ENCODE measurements around the gene SRR.

The SRR gene

DNA sequence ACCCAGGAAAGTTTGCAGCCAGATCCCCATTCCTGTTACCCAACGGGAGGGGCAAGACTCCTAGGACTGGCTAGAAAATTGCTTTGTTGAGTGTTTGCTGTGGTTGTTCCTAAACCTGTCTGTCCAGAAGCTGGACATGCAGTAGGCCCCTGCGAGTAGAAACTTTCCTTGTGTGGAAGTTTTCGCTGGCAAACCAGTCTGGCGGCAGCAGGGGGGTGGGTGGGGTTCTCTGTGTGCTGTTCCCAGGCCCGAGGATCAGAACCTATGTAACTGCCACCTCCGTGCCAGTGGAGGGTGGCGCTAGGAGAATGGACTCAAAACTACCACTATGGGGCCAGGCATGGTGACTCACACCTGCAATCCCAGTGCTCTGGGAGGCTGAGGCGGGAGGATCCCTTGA is 42.7 kb downstream of the SRR start:
- no peaks in the 10 kb centered on the region for H3K4me1 Mint-ChIP-seq (ENCODE audit: low read depth)
- H3K27ac Mint-ChIP-seq = no peak overlapping the region
- H3K36me3 Mint-ChIP-seq (ENCODE audit: low read depth) = peaks cover 12% of the 10 kb centered on the region
- H3K9me3 Mint-ChIP-seq = no peaks in the 10 kb centered on the region
- no peaks in the 10 kb centered on the region for H3K27me3 Mint-ChIP-seq (ENCODE audit: low read depth)
- no peak overlapping the region for H3K4me3 Mint-ChIP-seq

DNA sequence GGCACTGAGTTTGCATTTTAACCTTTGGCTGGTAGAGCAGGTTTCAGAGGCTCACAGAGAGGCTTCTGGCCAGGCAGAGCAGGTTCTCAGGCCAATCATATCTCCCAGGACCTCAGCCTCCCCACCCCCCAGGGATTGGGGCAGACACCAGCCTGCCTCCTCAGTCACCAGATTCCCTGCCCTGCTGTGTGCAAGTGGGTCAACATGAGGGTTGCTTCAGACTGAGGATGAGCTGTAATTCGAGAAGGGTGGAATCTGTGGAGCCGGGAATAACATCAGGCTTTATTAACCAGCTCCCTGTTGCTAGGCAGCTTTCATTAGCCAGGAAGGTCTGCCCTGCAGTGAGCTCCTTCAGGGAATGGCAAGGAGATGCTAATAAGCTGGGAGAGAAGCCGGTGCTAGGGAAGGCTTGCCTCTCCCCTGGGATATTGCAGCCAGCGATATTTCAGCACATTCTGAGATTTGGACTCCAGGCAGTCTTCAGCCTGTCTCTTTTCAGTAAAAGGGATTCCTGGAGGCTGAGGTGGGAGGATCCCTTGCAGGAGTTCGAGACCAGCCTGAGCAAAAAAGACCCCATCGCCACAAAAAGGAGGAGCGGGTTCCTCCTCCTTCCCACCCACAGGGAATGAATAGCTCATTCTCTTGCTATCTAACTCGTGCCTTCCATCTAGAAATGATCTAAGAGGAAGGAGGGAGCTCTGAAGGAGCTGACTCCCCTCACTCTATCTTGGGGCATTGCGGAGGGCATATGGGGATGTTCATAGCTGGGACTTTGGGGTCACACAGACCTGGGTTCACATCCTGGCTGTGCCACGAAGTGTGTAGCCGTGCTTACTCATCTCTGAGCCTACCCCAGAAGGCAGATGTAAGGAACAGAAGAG is 44.3 kb downstream of the SRR start:
- no peak overlapping the region for H3K27ac Mint-ChIP-seq
- no peaks in the 10 kb centered on the region for H3K27me3 Mint-ChIP-seq (ENCODE audit: low read depth)
- peaks cover 1% of the 10 kb centered on the region for H3K4me1 Mint-ChIP-seq (ENCODE audit: low read depth)
- no peak overlapping the region for H3K4me3 Mint-ChIP-seq
- peaks cover 8% of the 10 kb centered on the region for H3K36me3 Mint-ChIP-seq (ENCODE audit: low read depth)
- H3K9me3 Mint-ChIP-seq = no peaks in the 10 kb centered on the region

DNA sequence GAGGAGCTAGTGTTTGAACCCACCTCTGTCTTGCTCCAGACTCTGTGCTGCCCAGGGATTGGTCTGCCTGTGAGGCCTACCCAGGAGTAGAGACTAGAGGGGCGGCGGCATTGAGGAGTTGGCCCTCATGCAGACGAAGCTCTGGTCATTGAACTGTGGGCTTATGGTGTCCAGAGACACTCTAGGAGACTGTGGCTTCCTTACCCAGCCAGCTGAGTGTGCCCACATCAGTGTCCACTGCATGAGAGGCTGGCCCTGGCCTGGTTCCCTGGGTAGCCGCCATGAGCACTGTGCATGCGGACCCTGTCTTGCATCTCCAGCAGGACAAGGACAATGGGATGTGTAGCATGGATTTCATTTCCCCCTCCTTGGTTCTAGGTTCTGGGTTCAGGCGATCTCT is 47.5 kb downstream of the SRR start:
- Mint-ChIP-seq H3K4me1 (ENCODE audit: low read depth) (peaks cover 14% of the 10 kb centered on the region), H3K36me3 (ENCODE audit: low read depth) (no peaks in the 10 kb centered on the region), H3K27ac (no peak overlapping the region), H3K9me3 (no peaks in the 10 kb centered on the region), H3K27me3 (ENCODE audit: low read depth) (no peaks in the 10 kb centered on the region), H3K4me3 (no peak overlapping the region)

DNA sequence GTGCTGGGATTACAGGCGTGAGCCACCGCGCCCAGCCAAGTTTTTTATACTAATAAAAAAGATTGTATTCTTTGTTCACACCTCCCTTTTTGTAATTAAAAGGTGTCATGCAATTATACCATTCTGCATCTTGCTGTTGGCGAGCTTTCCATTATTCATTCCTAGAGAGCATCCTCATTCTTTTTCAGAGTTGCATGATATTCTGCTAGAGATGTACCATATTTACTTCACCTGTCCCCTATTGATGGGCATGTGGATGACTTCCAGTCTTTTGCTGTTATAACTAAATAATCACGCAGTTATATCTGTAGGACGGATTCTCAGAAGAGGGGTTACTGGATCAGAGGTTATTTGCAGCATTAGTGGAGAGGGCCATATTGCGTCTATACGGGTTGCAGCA is 50.6 kb downstream of the SRR start:
- H3K36me3 Mint-ChIP-seq (ENCODE audit: low read depth) = no peaks in the 10 kb centered on the region
- H3K4me3 Mint-ChIP-seq = no peak overlapping the region
- peak overlapping the region; percentile 75 for H3K27ac Mint-ChIP-seq
- peaks cover 14% of the 10 kb centered on the region for H3K4me1 Mint-ChIP-seq (ENCODE audit: low read depth)
- no peaks in the 10 kb centered on the region for H3K27me3 Mint-ChIP-seq (ENCODE audit: low read depth)
- H3K9me3 Mint-ChIP-seq = no peaks in the 10 kb centered on the region

DNA sequence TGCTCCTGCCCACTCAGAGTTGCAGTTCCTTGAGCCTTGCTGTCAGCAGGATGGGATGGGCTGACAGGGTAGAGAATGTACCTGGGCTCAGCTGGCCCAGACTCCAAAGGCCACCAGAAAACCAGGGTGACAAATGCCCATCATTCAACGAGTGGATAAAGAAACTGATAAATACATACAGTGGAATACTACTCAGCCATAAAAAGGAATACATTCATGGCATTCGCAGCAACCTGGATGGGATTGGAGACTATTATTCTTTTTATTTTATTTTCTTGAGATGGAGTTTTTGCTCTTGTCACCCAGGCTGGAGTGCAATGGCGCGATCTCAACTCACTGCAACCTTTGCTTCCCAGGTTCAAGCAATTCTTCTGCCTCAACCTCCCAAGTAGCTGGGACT is 53.5 kb downstream of the SRR start:
- Mint-ChIP-seq H3K4me1 (ENCODE audit: low read depth) (peaks cover 14% of the 10 kb centered on the region), H3K4me3 (no peak overlapping the region), H3K36me3 (ENCODE audit: low read depth) (no peaks in the 10 kb centered on the region), H3K27ac (no peak overlapping the region), H3K9me3 (no peaks in the 10 kb centered on the region), H3K27me3 (ENCODE audit: low read depth) (no peaks in the 10 kb centered on the region)

DNA sequence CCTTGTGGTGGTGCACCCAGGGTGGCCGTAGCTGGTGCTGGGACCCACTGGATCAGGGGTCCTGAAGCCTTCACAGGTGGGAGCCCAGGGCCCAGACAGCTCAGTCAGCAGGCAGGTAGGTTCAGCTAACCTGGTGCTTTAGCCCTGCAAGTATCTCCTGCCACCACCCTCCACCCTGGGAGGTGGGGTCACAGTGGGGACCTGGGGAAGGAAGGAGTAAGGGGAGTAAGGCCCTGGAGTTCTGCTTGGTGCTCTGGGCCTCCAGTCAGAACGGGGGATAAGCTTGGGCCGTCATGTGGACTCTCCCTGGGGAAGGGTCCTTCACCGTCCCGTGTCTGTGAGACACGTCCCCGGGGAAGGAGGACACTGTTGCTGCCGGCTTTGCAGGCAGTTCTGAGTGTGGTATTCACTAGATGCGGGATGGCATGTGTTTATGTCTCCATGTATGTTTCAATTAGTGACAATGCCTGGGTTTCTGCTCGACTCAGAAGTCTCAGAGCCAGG is 54.2 kb downstream of the SRR start:
- H3K36me3 Mint-ChIP-seq (ENCODE audit: low read depth) = peaks cover 3% of the 10 kb centered on the region
- no peak overlapping the region for H3K4me3 Mint-ChIP-seq
- H3K27me3 Mint-ChIP-seq (ENCODE audit: low read depth) = no peaks in the 10 kb centered on the region
- peaks cover 13% of the 10 kb centered on the region for H3K4me1 Mint-ChIP-seq (ENCODE audit: low read depth)
- no peaks in the 10 kb centered on the region for H3K9me3 Mint-ChIP-seq
- no peak overlapping the region for H3K27ac Mint-ChIP-seq

DNA sequence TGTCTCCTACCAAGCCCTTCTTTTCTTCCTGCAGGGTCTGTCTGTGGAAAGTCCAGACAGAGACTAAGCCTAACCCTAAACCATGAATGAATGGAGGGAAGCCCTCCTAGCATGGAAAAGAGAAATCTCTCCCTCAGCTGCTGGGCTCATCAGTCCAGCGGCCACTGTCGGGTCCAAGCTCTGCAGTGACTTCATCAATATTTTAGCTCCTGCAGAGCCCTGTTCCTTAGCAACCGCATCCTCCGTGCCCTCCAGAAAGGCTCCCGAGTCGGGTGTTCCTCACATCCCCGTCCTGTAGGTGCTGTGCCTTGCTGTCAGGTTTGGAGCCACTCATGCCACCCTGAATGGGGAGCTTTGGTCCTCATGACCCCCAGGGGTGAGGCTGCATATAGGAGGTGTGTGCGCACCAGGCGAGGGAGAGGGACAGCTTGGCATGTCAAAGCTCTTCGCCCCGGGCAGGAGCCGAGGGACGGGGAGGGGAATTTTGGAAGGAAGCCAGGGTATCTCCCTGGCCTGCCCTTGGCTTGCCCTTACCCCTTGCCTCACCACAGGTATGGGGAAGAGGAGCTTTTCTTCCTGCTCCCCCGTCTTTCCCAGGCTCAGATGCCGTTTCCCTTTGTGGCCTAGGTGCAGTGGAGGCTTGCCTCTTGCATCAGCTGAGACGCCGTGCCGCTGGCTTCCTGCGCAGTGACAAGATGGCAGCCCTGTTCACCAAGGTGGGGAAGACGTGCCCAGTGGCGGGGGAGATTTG is 57.4 kb downstream of the SRR start:
- Mint-ChIP-seq H3K4me3 (no peak overlapping the region), H3K27ac (no peak overlapping the region), H3K9me3 (no peaks in the 10 kb centered on the region), H3K27me3 (ENCODE audit: low read depth) (no peaks in the 10 kb centered on the region), H3K4me1 (ENCODE audit: low read depth) (no peaks in the 10 kb centered on the region), H3K36me3 (ENCODE audit: low read depth) (peaks cover 3% of the 10 kb centered on the region)

DNA sequence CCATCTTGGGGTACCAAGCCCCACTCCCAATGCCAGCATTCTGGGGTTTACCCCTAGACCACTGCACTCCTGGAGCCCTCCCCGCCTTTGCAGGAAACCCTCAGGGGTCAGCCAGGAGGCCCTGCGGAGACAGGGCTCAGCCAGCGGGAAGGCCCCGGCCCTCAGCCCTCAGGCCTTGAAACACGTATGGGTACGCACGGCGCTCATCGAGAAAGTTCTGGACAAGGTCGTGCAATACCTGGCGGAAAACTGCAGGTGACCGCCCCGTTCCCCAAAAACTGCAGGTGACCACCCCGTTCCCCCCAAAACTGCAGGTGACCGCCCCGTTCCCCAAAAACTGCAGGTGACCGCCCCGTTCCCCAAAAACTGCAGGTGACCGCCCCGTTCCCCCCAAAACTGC is 58.3 kb downstream of the SRR start:
- Mint-ChIP-seq H3K36me3 (ENCODE audit: low read depth) (peaks cover 3% of the 10 kb centered on the region), H3K4me1 (ENCODE audit: low read depth) (no peaks in the 10 kb centered on the region), H3K27me3 (ENCODE audit: low read depth) (no peaks in the 10 kb centered on the region), H3K27ac (no peak overlapping the region), H3K9me3 (no peaks in the 10 kb centered on the region), H3K4me3 (no peak overlapping the region)

DNA sequence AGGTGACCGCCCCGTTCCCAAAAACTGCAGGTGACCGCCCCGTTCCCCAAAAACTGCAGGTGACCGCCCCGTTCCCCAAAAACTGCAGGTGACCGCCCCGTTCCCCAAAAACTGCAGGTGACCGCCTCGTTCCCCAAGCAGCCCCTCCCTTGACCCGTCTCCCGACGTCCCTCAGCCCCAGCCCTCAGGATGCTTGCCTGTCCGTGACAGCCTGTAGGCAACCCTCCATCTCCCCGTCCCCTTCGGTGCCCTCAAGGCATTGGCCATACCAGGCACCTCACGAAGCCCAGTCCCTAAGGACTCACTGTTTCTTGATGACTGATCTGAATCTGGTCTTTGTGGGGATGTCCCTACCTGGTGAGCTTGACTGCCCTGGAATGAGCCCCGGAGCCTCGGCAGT is 58.7 kb downstream of the SRR start:
- Mint-ChIP-seq H3K4me1 (ENCODE audit: low read depth) (no peaks in the 10 kb centered on the region), H3K27me3 (ENCODE audit: low read depth) (no peaks in the 10 kb centered on the region), H3K27ac (peak overlapping the region; percentile 59), H3K36me3 (ENCODE audit: low read depth) (peaks cover 3% of the 10 kb centered on the region), H3K9me3 (no peaks in the 10 kb centered on the region), H3K4me3 (no peak overlapping the region)

DNA sequence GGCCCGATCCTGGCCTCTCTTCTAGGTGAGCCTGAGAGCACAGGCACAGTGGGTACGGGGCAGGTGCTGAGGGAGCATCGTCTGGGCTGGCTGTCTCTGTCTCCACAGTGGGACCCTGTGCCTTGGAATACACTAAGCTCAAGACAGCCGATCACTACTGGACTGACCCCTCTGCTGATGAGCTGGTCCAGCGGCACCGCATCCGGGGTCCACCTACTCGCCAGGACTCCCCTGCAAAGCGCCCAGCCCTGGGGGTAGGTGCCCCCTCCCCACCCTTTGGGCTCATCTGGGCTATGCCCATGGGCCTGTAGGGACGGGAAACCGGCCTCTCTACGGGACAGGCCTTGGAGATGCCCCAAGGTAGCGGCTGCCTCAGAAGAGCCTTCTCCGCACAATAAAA is 59.1 kb downstream of the SRR start:
- no peak overlapping the region for H3K4me3 Mint-ChIP-seq
- H3K36me3 Mint-ChIP-seq (ENCODE audit: low read depth) = peaks cover 3% of the 10 kb centered on the region
- no peaks in the 10 kb centered on the region for H3K4me1 Mint-ChIP-seq (ENCODE audit: low read depth)
- no peak overlapping the region for H3K27ac Mint-ChIP-seq
- H3K27me3 Mint-ChIP-seq (ENCODE audit: low read depth) = no peaks in the 10 kb centered on the region
- no peaks in the 10 kb centered on the region for H3K9me3 Mint-ChIP-seq

DNA sequence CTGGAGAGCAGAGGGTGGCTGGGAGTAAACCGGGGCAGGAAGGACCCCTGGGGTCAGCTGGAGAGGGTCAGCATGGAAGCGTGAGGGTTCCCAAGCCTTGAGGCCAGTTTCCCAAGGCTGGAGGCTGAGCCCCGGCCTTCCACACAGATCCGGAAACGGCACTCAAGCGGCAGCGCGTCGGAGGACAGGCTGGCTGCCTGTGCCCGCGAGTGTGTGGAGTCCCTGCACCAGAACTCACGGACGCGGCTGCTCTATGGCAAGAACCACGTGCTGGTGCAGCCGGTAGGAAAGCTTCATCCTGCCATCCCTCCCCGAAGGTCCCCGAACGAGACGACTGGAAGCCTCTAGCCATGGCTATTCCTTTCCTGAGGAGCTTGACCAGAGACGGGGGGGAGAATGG is 59.6 kb downstream of the SRR start:
- Mint-ChIP-seq H3K4me1 (ENCODE audit: low read depth) (no peaks in the 10 kb centered on the region), H3K9me3 (no peaks in the 10 kb centered on the region), H3K27ac (no peak overlapping the region), H3K36me3 (ENCODE audit: low read depth) (peaks cover 3% of the 10 kb centered on the region), H3K4me3 (no peak overlapping the region), H3K27me3 (ENCODE audit: low read depth) (no peaks in the 10 kb centered on the region)

DNA sequence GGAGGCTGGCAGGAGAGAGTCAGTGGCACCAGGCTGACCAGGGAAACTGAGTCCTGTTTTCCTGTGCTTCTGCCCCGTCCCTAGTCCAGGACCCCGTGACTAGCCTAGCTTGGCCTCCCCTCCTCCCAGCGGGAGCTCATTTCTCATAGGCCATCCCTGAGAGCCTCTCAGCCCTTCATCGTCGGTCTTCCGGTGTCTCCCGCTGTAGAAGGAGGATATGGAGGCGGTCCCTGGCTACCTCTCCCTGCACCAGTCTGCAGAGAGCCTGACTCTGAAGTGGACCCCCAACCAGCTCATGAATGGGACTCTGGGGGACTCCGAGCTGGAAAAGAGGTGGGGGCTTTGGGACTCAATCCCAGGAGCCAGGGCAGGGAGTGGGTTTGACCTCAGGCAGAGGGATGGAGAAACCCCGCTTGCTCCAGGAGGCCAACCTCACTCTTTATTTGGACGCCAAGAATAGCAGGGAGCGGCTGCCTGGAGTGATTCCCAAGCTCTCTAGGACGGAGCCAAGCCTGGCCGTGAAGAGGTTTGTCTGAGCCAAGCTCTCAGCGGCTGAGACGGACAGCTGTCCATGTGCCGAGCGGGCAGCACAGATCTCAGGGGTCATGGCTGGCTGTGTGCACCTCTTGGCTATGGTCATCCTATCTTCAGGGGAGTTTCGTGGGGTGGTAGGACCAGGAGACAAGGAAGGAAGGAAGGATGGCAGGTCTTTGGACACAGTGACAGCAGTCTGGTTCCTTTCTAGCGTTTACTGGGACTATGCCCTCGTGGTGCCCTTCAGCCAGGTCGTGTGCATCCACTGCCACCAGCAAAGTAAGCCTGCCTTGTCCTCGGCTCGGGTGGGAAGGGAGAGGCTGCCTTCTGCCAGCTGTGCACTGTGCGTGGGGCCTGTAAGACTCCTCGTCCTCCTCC is 60.4 kb downstream of the SRR start:
- no peaks in the 10 kb centered on the region for H3K9me3 Mint-ChIP-seq
- H3K4me1 Mint-ChIP-seq (ENCODE audit: low read depth) = no peaks in the 10 kb centered on the region
- H3K36me3 Mint-ChIP-seq (ENCODE audit: low read depth) = peaks cover 3% of the 10 kb centered on the region
- H3K27me3 Mint-ChIP-seq (ENCODE audit: low read depth) = no peaks in the 10 kb centered on the region
- no peak overlapping the region for H3K27ac Mint-ChIP-seq
- no peak overlapping the region for H3K4me3 Mint-ChIP-seq

DNA sequence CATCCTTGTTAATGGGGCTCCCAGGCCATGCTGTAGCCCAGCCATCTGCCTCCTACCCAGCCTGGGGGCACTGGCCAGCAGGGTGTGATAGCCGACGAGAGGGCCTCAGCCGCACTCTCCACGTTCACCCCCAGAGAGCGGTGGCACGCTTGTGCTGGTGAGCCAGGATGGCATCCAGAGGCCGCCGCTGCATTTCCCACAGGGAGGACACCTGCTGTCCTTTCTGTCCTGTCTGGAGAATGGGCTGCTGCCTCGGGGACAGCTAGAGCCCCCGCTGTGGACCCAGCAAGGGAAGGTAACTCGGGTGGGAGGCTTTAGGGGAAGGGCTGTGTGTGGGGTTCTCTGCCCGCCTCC is 61.0 kb downstream of the SRR start:
- H3K4me3 Mint-ChIP-seq = no peak overlapping the region
- no peaks in the 10 kb centered on the region for H3K27me3 Mint-ChIP-seq (ENCODE audit: low read depth)
- no peak overlapping the region for H3K27ac Mint-ChIP-seq
- H3K9me3 Mint-ChIP-seq = no peaks in the 10 kb centered on the region
- peaks cover 3% of the 10 kb centered on the region for H3K36me3 Mint-ChIP-seq (ENCODE audit: low read depth)
- no peaks in the 10 kb centered on the region for H3K4me1 Mint-ChIP-seq (ENCODE audit: low read depth)

DNA sequence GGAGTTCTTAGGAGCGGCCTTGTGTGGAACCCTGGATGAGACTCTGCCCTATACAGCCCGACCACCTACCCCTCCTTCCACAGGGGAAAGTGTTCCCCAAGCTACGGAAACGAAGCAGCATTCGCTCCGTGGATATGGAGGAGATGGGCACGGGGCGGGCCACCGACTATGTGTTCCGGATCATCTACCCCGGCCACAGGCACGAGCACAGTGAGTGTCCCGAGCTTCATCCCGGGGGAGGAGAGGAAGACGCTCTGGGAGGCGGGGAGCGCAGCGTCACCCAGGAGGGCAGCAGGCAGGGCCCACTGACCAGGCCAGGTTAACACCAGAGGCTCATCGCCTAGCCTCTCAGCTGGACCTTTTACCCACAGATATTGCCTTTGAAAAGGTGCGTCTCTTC is 61.4 kb downstream of the SRR start:
- H3K4me3 Mint-ChIP-seq = no peak overlapping the region
- H3K4me1 Mint-ChIP-seq (ENCODE audit: low read depth) = no peaks in the 10 kb centered on the region
- H3K9me3 Mint-ChIP-seq = no peaks in the 10 kb centered on the region
- H3K27ac Mint-ChIP-seq = no peak overlapping the region
- H3K27me3 Mint-ChIP-seq (ENCODE audit: low read depth) = no peaks in the 10 kb centered on the region
- peaks cover 3% of the 10 kb centered on the region for H3K36me3 Mint-ChIP-seq (ENCODE audit: low read depth)

Data from T-helper 1 cell treated with Interleukin-12 subunit alpha and Interleukin-12 subunit beta and Interleukin-4 antibody, amounts not matched to agents 30 μg/mL and 1 μg/mL, for 36 hours (primary cell).